GM12891 (cell line): ENCODE measurements around the gene PIK3R1.

ENCODE experiments used
- POLR2A ChIP-seq: IDR thresholded peaks from 2 replicates; pipeline ENCODE4 v1.6.1; 2011; ENCODE audit warnings: low read depth, low read length, control low read depth
- POU2F2 ChIP-seq: IDR thresholded peaks from 2 replicates; pipeline ENCODE4 v1.6.1; 2011; ENCODE audit warnings: low read depth, mild to moderate bottlenecking, control low read depth, low read length, moderate library complexity

GRCh38 chr5:68267066-68267465 lies 51.5 kb downstream of the PIK3R1 start:
- TF ChIP-seq POU2F2: no peak
- TF ChIP-seq POLR2A: no peak
